ENCODE data around the gene S100A2. TPM values are rescaled to one million over a fixed set of nuclear protein-coding genes. Genes with fewer than 3 reads are reported as not detected.

The S100A2 gene
- total and polyA plus RNA-seq, 2 of the 13 experiments (the other 11 are each of a cell fraction or from before 2014, with no cell fraction given), result 1.2 TPM

DNA sequence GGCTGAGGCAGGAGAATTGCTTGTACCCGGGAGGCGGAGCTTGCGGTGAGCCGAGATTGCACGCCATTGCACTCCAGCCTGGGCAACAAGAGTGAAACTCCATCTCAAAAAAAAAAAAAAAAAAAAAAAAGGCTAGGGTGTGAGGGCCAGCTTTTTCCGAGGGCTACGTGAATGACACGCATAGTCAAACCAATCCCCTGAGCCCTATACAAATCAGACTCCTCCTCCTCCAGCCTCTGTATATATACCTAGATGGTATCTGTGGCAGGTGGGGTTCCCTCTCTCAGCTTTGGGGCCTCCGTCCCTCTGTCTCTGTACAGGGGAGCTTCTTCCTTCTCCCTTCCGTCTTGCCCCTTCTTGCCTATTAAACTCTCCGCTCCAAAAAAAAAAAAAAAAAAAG is 40.5 kb upstream of the S100A2 start:
- H3K9me3 ChIP-seq (ENCODE audit: low read length), result no peaks in the 10 kb centered on the region
- H3K79me2 ChIP-seq (ENCODE audit: insufficient read depth, low read length), result peaks cover 8% of the 10 kb centered on the region
- H3K4me1 ChIP-seq (ENCODE audit: insufficient read depth, low read length), result peaks cover 37% of the 10 kb centered on the region
- no peak for FAIRE-seq
- no peak overlapping the region for H3K4me2 ChIP-seq (ENCODE audit: low read depth, low read length)
- no peaks in the 10 kb centered on the region for H4K20me1 ChIP-seq (ENCODE audit: insufficient read depth, low read length)
- no peak overlapping the region for H3K9ac ChIP-seq (ENCODE audit: insufficient read depth, low read depth, low read length)
- TF ChIP-seq, protein P1, sequence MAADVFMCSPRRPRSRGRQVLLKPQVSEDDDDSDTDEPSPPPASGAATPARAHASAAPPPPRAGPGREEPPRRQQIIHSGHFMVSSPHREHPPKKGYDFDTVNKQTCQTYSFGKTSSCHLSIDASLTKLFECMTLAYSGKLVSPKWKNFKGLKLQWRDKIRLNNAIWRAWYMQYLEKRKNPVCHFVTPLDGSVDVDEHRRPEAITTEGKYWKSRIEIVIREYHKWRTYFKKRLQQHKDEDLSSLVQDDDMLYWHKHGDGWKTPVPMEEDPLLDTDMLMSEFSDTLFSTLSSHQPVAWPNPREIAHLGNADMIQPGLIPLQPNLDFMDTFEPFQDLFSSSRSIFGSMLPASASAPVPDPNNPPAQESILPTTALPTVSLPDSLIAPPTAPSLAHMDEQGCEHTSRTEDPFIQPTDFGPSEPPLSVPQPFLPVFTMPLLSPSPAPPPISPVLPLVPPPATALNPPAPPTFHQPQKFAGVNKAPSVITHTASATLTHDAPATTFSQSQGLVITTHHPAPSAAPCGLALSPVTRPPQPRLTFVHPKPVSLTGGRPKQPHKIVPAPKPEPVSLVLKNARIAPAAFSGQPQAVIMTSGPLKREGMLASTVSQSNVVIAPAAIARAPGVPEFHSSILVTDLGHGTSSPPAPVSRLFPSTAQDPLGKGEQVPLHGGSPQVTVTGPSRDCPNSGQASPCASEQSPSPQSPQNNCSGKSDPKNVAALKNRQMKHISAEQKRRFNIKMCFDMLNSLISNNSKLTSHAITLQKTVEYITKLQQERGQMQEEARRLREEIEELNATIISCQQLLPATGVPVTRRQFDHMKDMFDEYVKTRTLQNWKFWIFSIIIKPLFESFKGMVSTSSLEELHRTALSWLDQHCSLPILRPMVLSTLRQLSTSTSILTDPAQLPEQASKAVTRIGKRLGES (CRISPR knock-in tag; IDR thresholded peaks at IDR 0.05; ENCODE audit: borderline replicate concordance), result no peak
- TF ChIP-seq NCOA1 (CRISPR knock-in tag; IDR thresholded peaks at IDR 0.05) (no peak), ZNF160 (CRISPR knock-in tag; IDR thresholded peaks at IDR 0.05) (no peak), MTF2 (CRISPR knock-in tag; IDR thresholded peaks at IDR 0.05; ENCODE audit: borderline replicate concordance) (no peak), ZNF766 (CRISPR knock-in tag; IDR thresholded peaks at IDR 0.05; ENCODE audit: borderline replicate concordance) (no peak), MTA1 (CRISPR knock-in tag; IDR thresholded peaks at IDR 0.05; ENCODE audit: borderline replicate concordance) (no peak), CAMTA2 (CRISPR knock-in tag; IDR thresholded peaks at IDR 0.05; ENCODE audit: borderline replicate concordance) (no peak), FOXA1 (IDR thresholded peaks at IDR 0.05) (no peak), FOXA1 (CRISPR knock-in tag; IDR thresholded peaks at IDR 0.05) (no peak)
- no peaks in the 10 kb centered on the region; a peak in 1 of 5 replicates for H3K27me3 ChIP-seq (ENCODE audit: control insufficient read depth in 1 of 2, insufficient read depth in 2 of 2, low read length in 2 of 2)
- no peaks in the 10 kb centered on the region; a peak in 1 of 5 replicates for H3K36me3 ChIP-seq (replicated peaks in 1 of 2; ENCODE audit: control insufficient read depth in 1 of 2, insufficient read depth in 2 of 2, low read length in 2 of 2)
- no peak for ATAC-seq
- H2AFZ ChIP-seq (ENCODE audit: low read length), result no peak overlapping the region
- no peak overlapping the region for H3K4me3 ChIP-seq (replicated peaks in 1 of 3; ENCODE audit: insufficient read depth in 1 of 3, low read depth in 2 of 3, low read length in 3 of 3)
- ChIA-PET POLR2A (interaction anchor here (0.7 to 12.2 kb wide), 3 partner anchors 10 to 28 kb away, joined by 5 to 390 read pairs (median 54); partner anchors contain the start of genes CHTOP, S100A1, S100A13 and S100A14), CTCF (ENCODE audit: low intra/inter-chr PET ratio, low total read pairs) (no interaction called here)
- no TSS peak for BruUV-seq (replicated peaks)
- DNase-seq (ENCODE audit: low spot score), result no peak
- 96% methylated on average over 11 of the region's 11 CpGs for WGBS (ENCODE audit: low lambda C conversion rate)
- in situ Hi-C loops (cut with HindIII; ENCODE audit: extremely low pct_ligation_motif_present, low pct_unique_long_range_greater_than_20kb), result no loop called here
- intact Hi-C loops (cut with micrococcal nuclease; ENCODE audit: unreplicated experiment), result no loop called here
- no peak overlapping the region for H3K27ac ChIP-seq (ENCODE audit: extremely low read length, insufficient read depth, low read length)

Measured in HepG2 (cell line).